Mesendoderm (in vitro differentiated cells): ENCODE results near the gene ZBTB17.

Source experiments
- DNase-seq: peaks from one replicate; pipeline ENCODE4 v3.0.0; 2013
- H2AK5ac ChIP-seq: 2 replicates; pipeline ENCODE4 v1.6.1; 2013; ENCODE audit warnings: low read length, inconsistent platforms
- H2BK120ac ChIP-seq: 2 replicates; pipeline ENCODE4 v1.6.1; 2013; ENCODE audit warnings: low read depth, mild to moderate bottlenecking, low read length, moderate library complexity, mixed read lengths
- H2BK15ac ChIP-seq: replicated peaks from 2 replicates; pipeline ENCODE4 v1.6.1; 2013; ENCODE audit warnings: low read depth, mild to moderate bottlenecking, moderate library complexity
- H2BK5ac ChIP-seq: 2 replicates; pipeline ENCODE4 v1.6.1; 2013; ENCODE audit warnings: low read length, inconsistent platforms
- H3K18ac ChIP-seq: 2 replicates; pipeline ENCODE4 v1.6.1; 2013; ENCODE audit warnings: mild to moderate bottlenecking, low read length, mixed read lengths
- H3K23ac ChIP-seq: one replicate; pipeline ENCODE4 v1.6.1; 2013; ENCODE audit warnings: low read length
- H3K27ac ChIP-seq: 2 replicates; pipeline ENCODE4 v1.5.1; 2013; ENCODE audit warnings: low read depth, mild to moderate bottlenecking, inconsistent platforms, low read length, moderate library complexity
- H3K27me3 ChIP-seq: 2 replicates; pipeline ENCODE4 v1.6.1; 2013; ENCODE audit warnings: low read length, control low read depth, mild to moderate bottlenecking, inconsistent platforms; ENCODE audit not compliant: insufficient read depth, poor library complexity
- H3K36me3 ChIP-seq: 2 replicates; pipeline ENCODE4 v1.6.1; 2013; ENCODE audit warnings: low read length, inconsistent platforms; ENCODE audit not compliant: control insufficient read depth, insufficient read depth
- H3K4ac ChIP-seq: one replicate; pipeline ENCODE4 v1.6.1; 2013; ENCODE audit warnings: low read depth, mild to moderate bottlenecking, low read length, moderate library complexity
- H3K4me1 ChIP-seq: 2 replicates; pipeline ENCODE4 v1.6.1; 2013; ENCODE audit warnings: low read depth, low read length, inconsistent platforms; ENCODE audit not compliant: control insufficient read depth
- H3K4me2 ChIP-seq: 2 replicates; pipeline ENCODE4 v1.6.1; 2013; ENCODE audit warnings: low read length
- H3K4me3 ChIP-seq: 2 replicates; pipeline ENCODE4 v1.5.1; 2013; ENCODE audit warnings: mild to moderate bottlenecking, low read length
- H3K56ac ChIP-seq: one replicate; pipeline ENCODE4 v1.6.1; 2013; ENCODE audit warnings: low read length
- H3K79me1 ChIP-seq: 2 replicates; pipeline ENCODE4 v1.6.1; 2013; ENCODE audit warnings: low read length, inconsistent platforms
- H3K79me2 ChIP-seq: 2 replicates; pipeline ENCODE4 v1.6.1; 2013; ENCODE audit warnings: mild to moderate bottlenecking, low read length; ENCODE audit not compliant: control insufficient read depth, insufficient read depth
- H3K9ac ChIP-seq: 2 replicates; pipeline ENCODE4 v1.6.1; 2013; ENCODE audit warnings: low read length, inconsistent platforms
- H4K5ac ChIP-seq: one replicate; pipeline ENCODE4 v1.6.1; 2013; ENCODE audit warnings: low read length
- H4K8ac ChIP-seq: one replicate; pipeline ENCODE4 v1.6.1; 2013; ENCODE audit warnings: low read depth, mild to moderate bottlenecking, control low read depth, low read length, moderate library complexity
- WGBS: extraction: QIAGEN DNeasy Blood & Tissue Kit; methylation state at CpG from one replicate; pipeline ENCODE4 v1.1.7; 2013; ENCODE audit warnings: low lambda C conversion rate, missing lambda C conversion rate; ENCODE audit not compliant: insufficient coverage; ENCODE audit errors: extremely low coverage; 5-methylcytosine and 5-hydroxymethylcytosine counted together

Gene ZBTB17

GRCh38 chr1:15994081-15994480 lies 18.2 kb upstream of the ZBTB17 start:
- H3K9ac ChIP-seq: no peak overlapping the region
- no peak overlapping the region for H2BK5ac ChIP-seq
- H3K18ac ChIP-seq: no peak overlapping the region
- no peak overlapping the region for H2BK15ac ChIP-seq
- H3K36me3 ChIP-seq: no peaks in the 10 kb centered on the region
- H3K79me1 ChIP-seq: no peaks in the 10 kb centered on the region
- no peak overlapping the region for H3K4ac ChIP-seq
- no peak overlapping the region for H3K56ac ChIP-seq
- no peak overlapping the region for H3K23ac ChIP-seq
- no peaks in the 10 kb centered on the region for H3K27me3 ChIP-seq
- no peak overlapping the region for H4K5ac ChIP-seq
- H3K4me1 ChIP-seq: no peaks in the 10 kb centered on the region
- no peak overlapping the region for H2BK120ac ChIP-seq
- no CpG with 5 or more reads among the region's 10 CpGs for WGBS
- no peak overlapping the region for H3K27ac ChIP-seq
- no peak for DNase-seq
- H3K79me2 ChIP-seq: no peaks in the 10 kb centered on the region
- H2AK5ac ChIP-seq: no peak overlapping the region
- H3K4me3 ChIP-seq: no peak overlapping the region
- no peak overlapping the region for H3K4me2 ChIP-seq
- H4K8ac ChIP-seq: no peak overlapping the region

- H4K5ac ChIP-seq: no peak overlapping the region
- H3K79me2 ChIP-seq: no peaks in the 10 kb centered on the region
- H4K8ac ChIP-seq: no peak overlapping the region
- no peak overlapping the region for H3K27ac ChIP-seq
- H3K27me3 ChIP-seq: no peaks in the 10 kb centered on the region
- no peak overlapping the region for H2BK120ac ChIP-seq
- no peak overlapping the region for H2AK5ac ChIP-seq
- no CpG with 5 or more reads among the region's 15 CpGs for WGBS
- H3K23ac ChIP-seq: no peak overlapping the region
- DNase-seq: no peak
- no peak overlapping the region for H2BK5ac ChIP-seq
- no peak overlapping the region for H3K9ac ChIP-seq
- no peak overlapping the region for H3K4ac ChIP-seq
- H3K36me3 ChIP-seq: no peaks in the 10 kb centered on the region
- no peak overlapping the region for H3K4me3 ChIP-seq
- H3K79me1 ChIP-seq: no peaks in the 10 kb centered on the region
- H3K4me2 ChIP-seq: no peak overlapping the region
- no peaks in the 10 kb centered on the region for H3K4me1 ChIP-seq
- H2BK15ac ChIP-seq: no peak overlapping the region
- no peak overlapping the region for H3K56ac ChIP-seq
- no peak overlapping the region for H3K18ac ChIP-seq
Observed at GRCh38 chr1:15993666-15994065, 17.8 kb upstream of the ZBTB17 start.

- Histone ChIP-seq H3K27ac (no peak overlapping the region), H3K79me1 (no peaks in the 10 kb centered on the region), H3K4me2 (no peak overlapping the region), H4K8ac (no peak overlapping the region), H3K79me2 (no peaks in the 10 kb centered on the region), H3K18ac (no peak overlapping the region), H3K4me1 (no peaks in the 10 kb centered on the region), H4K5ac (no peak overlapping the region), H3K23ac (no peak overlapping the region), H3K4me3 (no peak overlapping the region), H2BK5ac (no peak overlapping the region), H3K4ac (no peak overlapping the region), H2BK120ac (no peak overlapping the region), H3K9ac (no peak overlapping the region), H3K56ac (no peak overlapping the region), H2AK5ac (no peak overlapping the region), H2BK15ac (no peak overlapping the region), H3K36me3 (no peaks in the 10 kb centered on the region), H3K27me3 (no peaks in the 10 kb centered on the region)
- WGBS: no CpG with 5 or more reads among the region's 17 CpGs
- no peak for DNase-seq
Observed at GRCh38 chr1:15992582-15993500, 16.9 kb upstream of the ZBTB17 start.

- Histone ChIP-seq H2BK5ac (no peak overlapping the region), H4K8ac (no peak overlapping the region), H3K27ac (no peak overlapping the region), H3K36me3 (no peaks in the 10 kb centered on the region), H3K18ac (no peak overlapping the region), H3K4me1 (no peaks in the 10 kb centered on the region), H3K79me2 (no peaks in the 10 kb centered on the region), H3K23ac (no peak overlapping the region), H2BK15ac (no peak overlapping the region), H3K4ac (no peak overlapping the region), H3K9ac (no peak overlapping the region), H2AK5ac (no peak overlapping the region), H3K4me3 (no peak overlapping the region), H3K79me1 (no peaks in the 10 kb centered on the region), H3K56ac (no peak overlapping the region), H3K4me2 (no peak overlapping the region), H4K5ac (no peak overlapping the region), H3K27me3 (no peaks in the 10 kb centered on the region), H2BK120ac (no peak overlapping the region)
- DNase-seq: no peak
- no CpG with 5 or more reads among the region's 7 CpGs for WGBS
Observed at GRCh38 chr1:15992187-15992553, 16.3 kb upstream of the ZBTB17 start.

GRCh38 chr1:15991427-15992186 lies 15.7 kb upstream of the ZBTB17 start:
- Histone ChIP-seq H3K4me1 (no peaks in the 10 kb centered on the region), H4K8ac (no peak overlapping the region), H3K9ac (no peak overlapping the region), H3K4me2 (no peak overlapping the region), H3K79me2 (no peaks in the 10 kb centered on the region), H3K79me1 (no peaks in the 10 kb centered on the region), H3K56ac (no peak overlapping the region), H3K36me3 (no peaks in the 10 kb centered on the region), H3K27ac (no peak overlapping the region), H3K18ac (no peak overlapping the region), H2AK5ac (no peak overlapping the region), H2BK15ac (no peak overlapping the region), H3K27me3 (no peaks in the 10 kb centered on the region), H3K4me3 (no peak overlapping the region), H4K5ac (no peak overlapping the region), H3K23ac (no peak overlapping the region), H2BK5ac (no peak overlapping the region), H2BK120ac (no peak overlapping the region), H3K4ac (no peak overlapping the region)
- no CpG with 5 or more reads among the region's 11 CpGs for WGBS
- no peak for DNase-seq
